GM23338 (cell line): ENCODE results near the gene APOBEC3B.

Experiments used
- CTCF ChIP-seq, 2 experiments: fragments of 200-600 bp in 1 of 2; sonication (generic) in 1 of 2; conservative IDR thresholded peaks; 2 replicates each; pipeline versions ENCODE4 v1.5.1 to v1.6.1; 2016 to 2017; ENCODE audit warnings: antibody characterized with exemption in 2 of 2, low read depth in 2 of 2, mild to moderate bottlenecking in 2 of 2, moderate library complexity in 1 of 2
- ETS1 ChIP-seq: IDR thresholded peaks from 2 replicates; pipeline ENCODE4 v1.6.1; 2016; ENCODE audit warnings: antibody characterized with exemption
- POLR2AphosphoS5 ChIP-seq: IDR thresholded peaks from 2 replicates; pipeline ENCODE4 v1.6.1; 2016; ENCODE audit warnings: antibody characterized with exemption, low read depth
- ZNF331 ChIP-seq: fragments of 250-450 bp; sonication (Bioruptor Pico); IDR thresholded peaks from 2 replicates; pipeline ENCODE4 v1.5.0; 2020; ENCODE audit warnings: low read depth, mild to moderate bottlenecking, moderate library complexity

- TF ChIP-seq CTCF (conservative IDR thresholded peaks at IDR 0.05; ENCODE audit: low read depth in 2 of 2): no peak
- TF ChIP-seq ZNF331 (CRISPR knock-in tag): no peak
- TF ChIP-seq POLR2AphosphoS5: no peak
- no peak for TF ChIP-seq ETS1
Measured at GRCh38 chr22:38950527-38951295, 31.4 kb upstream of the APOBEC3B start.
